Neural progenitor cell (in vitro differentiated cells): ENCODE results near the gene RTN4. TPM values are rescaled to one million over a fixed set of nuclear protein-coding genes. Genes with fewer than 3 reads are reported as not detected.

Experiments used
- DNase-seq: peaks from one replicate; pipeline ENCODE4 v3.0.0-alpha.2; 2016; ENCODE audit warnings: low spot score
- H2AFZ ChIP-seq: fragments of 200-600 bp; sonication (generic); replicated peaks from 2 replicates; pipeline ENCODE4 v1.6.1; 2016; ENCODE audit warnings: antibody characterized with exemption
- H3F3A ChIP-seq: fragments of 200-600 bp; sonication (generic); 2 replicates; pipeline ENCODE4 v1.6.1; 2016; ENCODE audit warnings: antibody characterized with exemption, low read depth
- H3K27ac ChIP-seq: fragments of 200-600 bp; sonication (generic); 2 replicates; pipeline ENCODE4 v1.5.1; 2016; ENCODE audit warnings: mild to moderate bottlenecking
- H3K27me3 ChIP-seq: fragments of 200-600 bp; sonication (generic); 2 replicates; pipeline ENCODE4 v1.6.1; 2016; ENCODE audit warnings: mild to moderate bottlenecking, moderate library complexity
- H3K36me3 ChIP-seq: fragments of 200-600 bp; sonication (generic); 2 replicates; pipeline ENCODE4 v1.5.1; 2016
- H3K4me1 ChIP-seq: fragments of 200-600 bp; sonication (generic); 2 replicates; pipeline ENCODE4 v1.6.1; 2016; ENCODE audit warnings: mixed run types
- H3K4me2 ChIP-seq: fragments of 200-600 bp; sonication (generic); 2 replicates; pipeline ENCODE4 v1.6.1; 2016
- H3K4me3 ChIP-seq: fragments of 200-600 bp; sonication (generic); 2 replicates; pipeline ENCODE4 v1.5.1; 2016
- H3K79me2 ChIP-seq: fragments of 200-600 bp; sonication (generic); 2 replicates; pipeline ENCODE4 v1.6.1; 2016; ENCODE audit warnings: low read depth
- H3K9ac ChIP-seq: fragments of 200-600 bp; sonication (generic); 2 replicates; pipeline ENCODE4 v1.6.1; 2016
- H3K9me3 ChIP-seq: fragments of 200-600 bp; sonication (generic); 2 replicates; pipeline ENCODE4 v1.5.1; 2016; ENCODE audit warnings: low read depth
- H4K20me1 ChIP-seq: fragments of 200-600 bp; sonication (generic); 2 replicates; pipeline ENCODE4 v1.6.1; 2016; ENCODE audit warnings: low read depth
- H3K27ac Mint-ChIP-seq: 3 replicates; pipeline ENCODE4 v1.8.0; 2021; ENCODE audit warnings: mixed read lengths
- H3K27me3 Mint-ChIP-seq: 2 replicates; pipeline ENCODE4 v1.8.0; 2022; ENCODE audit warnings: low read depth, mild to moderate bottlenecking, inconsistent platforms, moderate library complexity, mixed read lengths; ENCODE audit not compliant: insufficient read depth
- H3K36me3 Mint-ChIP-seq: 3 replicates; pipeline ENCODE4 v1.8.0; 2021; ENCODE audit warnings: mixed read lengths
- H3K4me1 Mint-ChIP-seq: 3 replicates; pipeline ENCODE4 v1.8.0; 2021; ENCODE audit warnings: mixed read lengths
- H3K4me3 Mint-ChIP-seq: 3 replicates; pipeline ENCODE4 v1.8.0; 2021; ENCODE audit warnings: mild to moderate bottlenecking, moderate library complexity, mixed read lengths
- H3K9me3 Mint-ChIP-seq: 3 replicates; pipeline ENCODE4 v1.8.0; 2020; ENCODE audit warnings: mixed read lengths
- CTCF ChIP-seq: fragments of 200-600 bp; sonication (generic); IDR thresholded peaks from 2 replicates; pipeline ENCODE4 v1.5.1; 2017; ENCODE audit warnings: antibody characterized with exemption, mild to moderate bottlenecking
- EZH2 ChIP-seq: fragments of 200-600 bp; sonication (generic); IDR thresholded peaks from 2 replicates; pipeline ENCODE4 v1.6.1; 2017; ENCODE audit warnings: antibody characterized with exemption, mild to moderate bottlenecking, moderate library complexity
- EZH2phosphoT487 ChIP-seq: fragments of 200-600 bp; sonication (generic); IDR thresholded peaks from 2 replicates; pipeline ENCODE4 v1.6.1; 2017; ENCODE audit warnings: antibody characterized with exemption
- total RNA-seq: library from RNA; depleted of rRNA; stranded (reverse); fragments of >200 nt; gene quantifications from 2 replicates; pipeline ENCODE4 v1.2.3, GENCODE V29; 2015; ENCODE audit warnings: low replicate concordance

Gene RTN4
- total RNA-seq, 1 donor from 2014 or later: 157 TPM

GRCh38 chr2:54960164-54960563 is 90.1 kb downstream of the RTN4 start:
- Histone ChIP-seq H3K4me2 (no peak overlapping the region), H3K9me3 (no peaks in the 10 kb centered on the region), H3K79me2 (no peaks in the 10 kb centered on the region), H3K4me3 (no peak overlapping the region), H3K27ac (no peak overlapping the region), H2AFZ (no peak overlapping the region), H4K20me1 (no peaks in the 10 kb centered on the region), H3K36me3 (no peaks in the 10 kb centered on the region), H3K9ac (no peak overlapping the region), H3F3A (no peaks in the 10 kb centered on the region), H3K27me3 (no peaks in the 10 kb centered on the region), H3K4me1 (peaks cover 8% of the 10 kb centered on the region)
- Mint-ChIP-seq H3K4me1 (peaks cover 7% of the 10 kb centered on the region), H3K4me3 (no peak overlapping the region), H3K9me3 (no peaks in the 10 kb centered on the region), H3K36me3 (peaks cover 2% of the 10 kb centered on the region), H3K27me3 (peaks cover 2% of the 10 kb centered on the region), H3K27ac (no peak overlapping the region)
- TF ChIP-seq EZH2phosphoT487 (no peak), EZH2 (no peak), CTCF (no peak)
- no peak for DNase-seq

DNA sequence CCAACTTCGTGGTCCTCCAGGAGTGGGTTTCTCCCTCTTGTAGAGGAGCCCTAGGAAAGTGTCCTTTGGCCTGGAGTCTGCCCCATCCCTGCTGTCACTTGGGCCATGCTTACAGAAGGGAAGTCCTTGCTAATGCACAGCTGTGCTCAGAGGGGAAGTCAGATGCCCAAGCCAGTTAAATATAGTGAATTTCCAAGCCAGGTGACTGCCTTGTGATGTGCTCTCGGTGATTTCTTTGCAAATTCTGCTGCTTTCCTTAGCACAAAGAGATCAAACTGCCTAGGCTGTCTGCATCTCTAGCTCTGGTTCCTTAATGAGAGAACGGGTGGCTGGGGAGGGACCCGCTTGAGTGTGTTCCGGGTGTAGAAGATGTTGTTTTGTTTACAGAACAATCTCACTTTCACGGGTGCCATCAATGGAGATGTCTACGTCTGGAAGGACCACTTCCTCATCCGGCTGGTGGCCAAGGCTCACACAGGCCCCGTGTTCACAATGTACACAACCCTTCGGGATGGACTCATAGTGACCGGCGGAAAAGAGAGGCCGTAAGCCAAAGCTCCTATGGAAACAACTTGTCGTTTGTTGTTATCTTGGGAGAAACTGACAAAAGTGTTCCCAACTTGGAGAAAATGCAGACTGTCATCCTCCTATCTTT is 91.4 kb downstream of the RTN4 start:
- Mint-ChIP-seq H3K27me3 (peaks cover 3% of the 10 kb centered on the region), H3K4me1 (peaks cover 5% of the 10 kb centered on the region), H3K4me3 (no peak overlapping the region), H3K36me3 (peaks cover 2% of the 10 kb centered on the region), H3K27ac (no peak overlapping the region), H3K9me3 (no peaks in the 10 kb centered on the region)
- H3K4me1 ChIP-seq: peaks cover 8% of the 10 kb centered on the region
- no peaks in the 10 kb centered on the region for H3K79me2 ChIP-seq
- no peak overlapping the region for H2AFZ ChIP-seq
- DNase-seq: no peak
- no peak overlapping the region for H3K4me3 ChIP-seq
- no peak overlapping the region for H3K27ac ChIP-seq
- no peaks in the 10 kb centered on the region for H3K27me3 ChIP-seq
- H3F3A ChIP-seq: no peaks in the 10 kb centered on the region
- no peaks in the 10 kb centered on the region for H4K20me1 ChIP-seq
- no peak overlapping the region for H3K9ac ChIP-seq
- no peak for TF ChIP-seq EZH2
- no peak for TF ChIP-seq CTCF
- TF ChIP-seq EZH2phosphoT487: no peak
- H3K9me3 ChIP-seq: no peaks in the 10 kb centered on the region
- H3K36me3 ChIP-seq: no peaks in the 10 kb centered on the region
- no peak overlapping the region for H3K4me2 ChIP-seq

DNA sequence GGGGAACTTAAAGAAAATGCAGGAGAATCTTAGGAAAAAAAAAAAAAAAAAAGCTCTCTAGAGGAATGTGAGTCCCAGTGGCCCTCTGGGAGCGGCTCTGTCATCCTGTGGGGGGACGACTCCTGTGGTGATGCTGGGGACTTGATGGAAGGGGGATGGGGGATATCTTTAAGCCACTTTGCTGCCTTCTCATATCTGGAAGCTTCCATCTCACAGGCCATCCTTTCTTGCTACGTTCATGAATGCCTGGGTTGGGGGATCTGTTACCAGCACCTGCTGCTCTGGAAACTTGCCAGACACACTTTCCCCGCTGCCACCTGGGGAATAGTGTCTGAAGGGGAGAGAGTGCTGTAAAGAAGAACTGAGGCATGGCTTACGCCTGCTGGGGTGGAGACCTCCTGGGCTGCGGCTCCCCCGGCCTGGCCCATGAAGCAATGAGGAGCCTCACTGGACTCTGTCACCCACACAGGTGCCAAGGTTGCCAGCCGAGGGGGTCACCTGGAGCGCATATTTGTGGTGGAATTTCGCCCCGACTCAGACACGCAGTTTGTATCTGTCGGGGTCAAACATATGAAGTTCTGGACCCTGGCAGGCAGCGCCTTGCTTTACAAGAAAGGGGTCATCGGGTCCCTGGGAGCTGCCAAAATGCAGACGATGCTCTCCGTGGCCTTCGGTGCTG is 92.8 kb downstream of the RTN4 start:
- Histone ChIP-seq H3K4me1 (peaks cover 8% of the 10 kb centered on the region), H3K9me3 (no peaks in the 10 kb centered on the region), H3K36me3 (no peaks in the 10 kb centered on the region), H3K4me2 (no peak overlapping the region), H3F3A (no peaks in the 10 kb centered on the region), H3K4me3 (no peak overlapping the region), H3K79me2 (no peaks in the 10 kb centered on the region), H3K9ac (no peak overlapping the region), H3K27ac (no peak overlapping the region), H3K27me3 (no peaks in the 10 kb centered on the region), H4K20me1 (no peaks in the 10 kb centered on the region), H2AFZ (no peak overlapping the region)
- Mint-ChIP-seq H3K27ac (peak overlapping the region; percentile 85), H3K36me3 (peaks cover 2% of the 10 kb centered on the region), H3K27me3 (peaks cover 3% of the 10 kb centered on the region), H3K4me3 (no peak overlapping the region), H3K9me3 (no peaks in the 10 kb centered on the region), H3K4me1 (peaks cover 5% of the 10 kb centered on the region)
- TF ChIP-seq EZH2 (no peak), CTCF (no peak), EZH2phosphoT487 (no peak)
- DNase-seq: peak; percentile 63
